Osteoblast (primary cell): ENCODE data around the gene MGMT. TPM values are rescaled to one million over a fixed set of nuclear protein-coding genes. Genes with fewer than 3 reads are reported as not detected.

Experiments used
- DNase-seq: peaks from one replicate; pipeline ENCODE4 v3.0.0; 2011; ENCODE audit warnings: low spot score, mixed read lengths; ENCODE audit not compliant: insufficient read length; ENCODE audit errors: missing footprints
- H2AFZ ChIP-seq: 2 replicates; pipeline ENCODE4 v1.6.0; 2011; ENCODE audit warnings: mild to moderate bottlenecking, low read length
- H3K27ac ChIP-seq: 2 replicates; pipeline ENCODE4 v1.5.1; 2011; ENCODE audit warnings: mild to moderate bottlenecking, low read depth, low read length, moderate library complexity
- H3K27me3 ChIP-seq: 2 replicates; pipeline ENCODE4 v1.6.0; 2012; ENCODE audit warnings: mild to moderate bottlenecking, control low read depth, inconsistent platforms, low read length, moderate library complexity; ENCODE audit not compliant: insufficient read depth
- H3K36me3 ChIP-seq: 2 replicates; pipeline ENCODE4 v1.5.1; 2011; ENCODE audit warnings: mild to moderate bottlenecking, low read length, control low read depth, moderate library complexity; ENCODE audit not compliant: insufficient read depth
- H3K4me1 ChIP-seq: 2 replicates; pipeline ENCODE4 v1.5.1; 2011; ENCODE audit warnings: mild to moderate bottlenecking, low read length, control low read depth, moderate library complexity; ENCODE audit not compliant: insufficient read depth
- H3K4me2 ChIP-seq: 2 replicates; pipeline ENCODE4 v1.6.0; 2011; ENCODE audit warnings: mild to moderate bottlenecking, low read length; ENCODE audit not compliant: insufficient read depth
- H3K4me3 ChIP-seq: fragments of 200-600 bp; sonication (generic); 3 replicates; pipeline ENCODE4 v1.5.1; 2012; ENCODE audit warnings: mild to moderate bottlenecking, low read length, inconsistent platforms; ENCODE audit not compliant: insufficient read depth
- H3K79me2 ChIP-seq: 2 replicates; pipeline ENCODE4 v1.6.0; 2012; ENCODE audit warnings: mild to moderate bottlenecking, low read length, control low read depth, inconsistent platforms; ENCODE audit not compliant: insufficient read depth
- H3K9me3 ChIP-seq: 2 replicates; pipeline ENCODE4 v1.5.1; 2011; ENCODE audit warnings: low read depth, low read length, control low read depth
- H4K20me1 ChIP-seq: 2 replicates; pipeline ENCODE4 v1.6.0; 2012; ENCODE audit warnings: mild to moderate bottlenecking, low read length, control low read depth; ENCODE audit not compliant: insufficient read depth
- total RNA-seq: library from RNA; depleted of rRNA; stranded (reverse); fragments of >200 nt; gene quantifications from 2 replicates; pipeline ENCODE4 v1.2.3, GENCODE V29; 2012
- TF ChIP-seq, protein P1 (sequence below): IDR thresholded peaks from 2 replicates; pipeline ENCODE4 v1.5.1; 2011; ENCODE audit warnings: mild to moderate bottlenecking, low read depth, low read length, moderate library complexity; ENCODE audit errors: extremely low read depth

The MGMT gene
- total RNA-seq, 1 donor, result 21.0 TPM

DNA sequence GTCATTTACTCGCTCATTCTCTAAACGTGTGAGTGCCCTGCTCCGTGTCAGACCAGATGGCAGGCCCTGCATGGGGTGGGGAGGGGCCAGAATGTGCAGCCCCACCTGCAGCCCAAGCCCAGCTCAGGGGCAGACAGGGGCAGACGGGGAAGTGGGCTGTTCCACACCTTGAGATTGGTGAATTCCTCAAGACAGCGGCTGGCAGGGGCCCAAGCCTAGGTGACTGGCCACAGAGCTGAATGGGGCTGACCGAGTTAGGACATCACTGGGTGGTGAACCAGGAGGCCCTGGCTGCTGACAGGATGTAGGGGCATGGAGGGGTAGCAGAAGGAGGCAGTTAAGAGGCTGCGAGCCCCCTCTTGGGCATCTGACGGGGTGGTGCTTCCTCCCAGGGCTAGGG, 79.1 kb downstream of the MGMT start:
- H3K4me3 ChIP-seq, result no peak overlapping the region
- H3K79me2 ChIP-seq, result no peaks in the 10 kb centered on the region
- H3K27me3 ChIP-seq, result no peaks in the 10 kb centered on the region
- H2AFZ ChIP-seq, result no peak overlapping the region
- H4K20me1 ChIP-seq, result peaks cover 33% of the 10 kb centered on the region
- no peak overlapping the region for H3K4me2 ChIP-seq
- H3K4me1 ChIP-seq, result no peaks in the 10 kb centered on the region
- no peaks in the 10 kb centered on the region for H3K9me3 ChIP-seq
- TF ChIP-seq, protein P1, sequence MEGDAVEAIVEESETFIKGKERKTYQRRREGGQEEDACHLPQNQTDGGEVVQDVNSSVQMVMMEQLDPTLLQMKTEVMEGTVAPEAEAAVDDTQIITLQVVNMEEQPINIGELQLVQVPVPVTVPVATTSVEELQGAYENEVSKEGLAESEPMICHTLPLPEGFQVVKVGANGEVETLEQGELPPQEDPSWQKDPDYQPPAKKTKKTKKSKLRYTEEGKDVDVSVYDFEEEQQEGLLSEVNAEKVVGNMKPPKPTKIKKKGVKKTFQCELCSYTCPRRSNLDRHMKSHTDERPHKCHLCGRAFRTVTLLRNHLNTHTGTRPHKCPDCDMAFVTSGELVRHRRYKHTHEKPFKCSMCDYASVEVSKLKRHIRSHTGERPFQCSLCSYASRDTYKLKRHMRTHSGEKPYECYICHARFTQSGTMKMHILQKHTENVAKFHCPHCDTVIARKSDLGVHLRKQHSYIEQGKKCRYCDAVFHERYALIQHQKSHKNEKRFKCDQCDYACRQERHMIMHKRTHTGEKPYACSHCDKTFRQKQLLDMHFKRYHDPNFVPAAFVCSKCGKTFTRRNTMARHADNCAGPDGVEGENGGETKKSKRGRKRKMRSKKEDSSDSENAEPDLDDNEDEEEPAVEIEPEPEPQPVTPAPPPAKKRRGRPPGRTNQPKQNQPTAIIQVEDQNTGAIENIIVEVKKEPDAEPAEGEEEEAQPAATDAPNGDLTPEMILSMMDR, result no peak
- H3K36me3 ChIP-seq, result no peaks in the 10 kb centered on the region
- no peak for DNase-seq
- no peak overlapping the region for H3K27ac ChIP-seq

DNA sequence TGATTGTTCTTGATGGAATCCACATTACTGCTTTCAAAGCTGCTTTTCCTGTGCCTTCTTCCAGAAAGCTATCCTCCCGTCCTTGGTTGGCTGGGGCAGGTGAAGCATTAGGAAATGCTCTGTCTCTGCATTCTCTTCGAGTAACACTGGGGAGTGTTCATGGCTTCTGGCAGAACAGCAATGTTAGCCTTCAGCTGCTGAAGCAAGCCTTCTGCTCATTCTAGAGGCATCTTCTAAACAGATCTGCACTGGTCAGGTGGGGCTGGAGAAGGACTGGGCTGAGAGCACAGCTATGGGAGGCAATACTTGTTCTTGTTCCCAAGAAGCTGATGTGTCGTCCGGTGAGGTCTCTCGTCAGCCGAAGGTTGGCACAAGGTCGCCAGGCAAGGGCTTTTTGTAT, 80.6 kb downstream of the MGMT start:
- Histone ChIP-seq H4K20me1 (peaks cover 29% of the 10 kb centered on the region), H3K9me3 (no peaks in the 10 kb centered on the region), H3K36me3 (no peaks in the 10 kb centered on the region), H3K4me3 (no peak overlapping the region), H3K27ac (no peak overlapping the region), H3K27me3 (no peaks in the 10 kb centered on the region), H3K4me2 (no peak overlapping the region), H2AFZ (no peak overlapping the region), H3K79me2 (no peaks in the 10 kb centered on the region), H3K4me1 (no peaks in the 10 kb centered on the region)
- DNase-seq, result no peak
- TF ChIP-seq, protein P1, result no peak

DNA sequence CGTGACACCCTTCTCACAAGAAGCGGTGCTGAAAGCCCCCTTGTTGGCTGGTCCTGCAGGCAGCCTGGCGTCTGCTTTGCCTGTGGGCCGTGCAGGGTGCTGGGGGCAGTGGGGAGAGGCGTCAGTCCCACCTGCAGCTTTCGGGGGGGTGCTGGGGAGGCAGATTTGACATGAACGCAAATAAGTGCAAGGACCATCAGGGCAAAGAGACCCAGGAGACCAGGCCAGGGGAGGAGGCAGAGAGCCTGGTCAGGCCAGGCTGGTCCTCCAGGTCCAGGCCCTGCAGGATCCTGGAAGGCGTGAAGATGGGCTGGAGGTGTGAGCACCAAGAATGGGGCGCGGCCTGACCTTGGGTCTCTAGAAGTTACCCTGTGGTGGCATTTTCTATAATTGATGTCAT, 81.6 kb downstream of the MGMT start:
- H2AFZ ChIP-seq, result no peak overlapping the region
- H3K27ac ChIP-seq, result no peak overlapping the region
- DNase-seq, result no peak
- H3K4me1 ChIP-seq, result no peaks in the 10 kb centered on the region
- no peaks in the 10 kb centered on the region for H3K79me2 ChIP-seq
- H3K36me3 ChIP-seq, result no peaks in the 10 kb centered on the region
- TF ChIP-seq, protein P1, result no peak
- H3K9me3 ChIP-seq, result no peaks in the 10 kb centered on the region
- H3K4me2 ChIP-seq, result no peak overlapping the region
- no peak overlapping the region for H3K4me3 ChIP-seq
- H3K27me3 ChIP-seq, result no peaks in the 10 kb centered on the region
- H4K20me1 ChIP-seq, result peaks cover 29% of the 10 kb centered on the region

DNA sequence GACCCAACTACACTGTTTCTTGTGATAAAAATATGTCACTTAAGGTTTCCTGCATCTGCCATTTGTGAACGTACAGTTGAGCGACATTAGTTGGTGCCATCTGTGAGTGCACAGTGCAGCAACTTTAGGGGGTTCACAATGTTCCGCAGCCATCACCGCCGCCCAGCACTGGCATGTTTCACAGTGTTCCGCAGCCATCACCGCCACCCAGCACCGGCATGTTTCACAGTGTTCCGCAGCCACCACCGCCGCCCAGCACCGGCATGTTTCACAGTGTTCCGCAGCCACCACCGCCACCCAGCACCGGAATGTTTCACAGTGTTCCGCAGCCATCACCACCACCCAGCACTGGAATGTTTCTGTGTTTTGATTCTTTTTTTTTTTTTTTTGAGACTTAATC, 83.0 kb downstream of the MGMT start:
- H3K27ac ChIP-seq, result no peak overlapping the region

More for the DNA sequence above, 83.0 kb downstream of the MGMT start:
- TF ChIP-seq, protein P1, result no peak
- Histone ChIP-seq H3K4me2 (no peak overlapping the region), H3K4me3 (no peak overlapping the region), H4K20me1 (peaks cover 18% of the 10 kb centered on the region), H3K4me1 (no peaks in the 10 kb centered on the region), H3K27me3 (no peaks in the 10 kb centered on the region), H3K79me2 (no peaks in the 10 kb centered on the region), H3K36me3 (no peaks in the 10 kb centered on the region), H3K9me3 (no peaks in the 10 kb centered on the region), H2AFZ (no peak overlapping the region)
- no peak for DNase-seq
